Cardiac muscle cell (in vitro differentiated cells and primary cell): ENCODE measurements around the gene SLAIN2. TPM values are rescaled to one million over a fixed set of nuclear protein-coding genes. Genes with fewer than 3 reads are reported as not detected.

Experiments used
- DNase-seq, 2 donors: peaks; one replicate each; pipeline versions ENCODE4 v3.0.0 to v3.0.0-alpha.2; 2010 to 2017; ENCODE audit warnings: low read depth in 1 of 2, low spot score in 1 of 2
- H3K27ac ChIP-seq: fragments of 200-600 bp; sonication (generic); 2 replicates; pipeline ENCODE4 v1.5.1; 2016
- H3K27me3 ChIP-seq: fragments of 200-600 bp; sonication (generic); 2 replicates; pipeline ENCODE4 v1.6.0; 2016; ENCODE audit warnings: control low read depth
- H3K36me3 ChIP-seq: fragments of 200-600 bp; sonication (generic); 2 replicates; pipeline ENCODE4 v1.5.1; 2016; ENCODE audit warnings: control low read depth
- H3K4me1 ChIP-seq: fragments of 200-600 bp; sonication (generic); 2 replicates; pipeline ENCODE4 v1.8.1; 2017; ENCODE audit warnings: low read depth, mild to moderate bottlenecking, mixed run types
- H3K4me3 ChIP-seq: fragments of 200-600 bp; sonication (generic); 2 replicates; pipeline ENCODE4 v1.5.1; 2016; ENCODE audit warnings: mild to moderate bottlenecking
- H3K9me3 ChIP-seq: fragments of 200-600 bp; sonication (generic); 2 replicates; pipeline ENCODE4 v1.5.1; 2017; ENCODE audit warnings: low read depth, mild to moderate bottlenecking, control low read depth
- CTCF ChIP-seq: IDR thresholded peaks from 2 replicates; pipeline ENCODE4 v1.5.1; 2012; ENCODE audit warnings: low read depth, mild to moderate bottlenecking, low read length
- polyA plus RNA-seq: library from polyadenylated mRNA; unstranded; fragments of >200 nt; fragmentation: Nextera tagmentation; extraction: Ambion mirVana; gene quantifications from 2 replicates; pipeline ENCODE4 v1.2.1, GENCODE V29; 2016
- total RNA-seq: library from RNA; depleted of rRNA; stranded (reverse); fragments of >200 nt; gene quantifications from 2 replicates; pipeline ENCODE4 v1.2.3, GENCODE V29; 2016

Gene SLAIN2
- total and polyA plus RNA-seq, 2 experiments from 2014 or later = 23.8 to 92.5 TPM

- Histone ChIP-seq H3K36me3 (no peaks in the 10 kb centered on the region), H3K4me1 (no peaks in the 10 kb centered on the region), H3K27me3 (no peaks in the 10 kb centered on the region), H3K9me3 (no peaks in the 10 kb centered on the region), H3K4me3 (no peak overlapping the region), H3K27ac (no peak overlapping the region)
- no peak for TF ChIP-seq CTCF
- no peak for DNase-seq
These were observed 27.9 kb downstream of the SLAIN2 start for GRCh38 chr4:48369248-48369647.

- no peak for TF ChIP-seq CTCF
- DNase-seq = no peak
- Histone ChIP-seq H3K27ac (no peak overlapping the region), H3K4me3 (no peak overlapping the region), H3K27me3 (no peaks in the 10 kb centered on the region), H3K36me3 (no peaks in the 10 kb centered on the region), H3K9me3 (no peaks in the 10 kb centered on the region), H3K4me1 (no peaks in the 10 kb centered on the region)
These were observed 28.4 kb downstream of the SLAIN2 start for GRCh38 chr4:48369771-48370170.

GRCh38 chr4:48370260-48371134 is 29.2 kb downstream of the SLAIN2 start:
- peak overlapping the region; percentile 15 for H3K27ac ChIP-seq

GRCh38 chr4:48372272-48372671 is 30.9 kb downstream of the SLAIN2 start:
- H3K27ac ChIP-seq = no peak overlapping the region
- no peak overlapping the region for H3K4me3 ChIP-seq
- TF ChIP-seq CTCF = no peak
- no peaks in the 10 kb centered on the region for H3K36me3 ChIP-seq
- no peaks in the 10 kb centered on the region for H3K27me3 ChIP-seq
- no peaks in the 10 kb centered on the region for H3K4me1 ChIP-seq
- no peak for DNase-seq
- no peaks in the 10 kb centered on the region for H3K9me3 ChIP-seq

More at GRCh38 chr4:48370260-48371134, 29.2 kb downstream of the SLAIN2 start:
- no peak for TF ChIP-seq CTCF
- Histone ChIP-seq H3K9me3 (no peaks in the 10 kb centered on the region), H3K4me3 (no peak overlapping the region), H3K36me3 (no peaks in the 10 kb centered on the region), H3K27me3 (no peaks in the 10 kb centered on the region), H3K4me1 (no peaks in the 10 kb centered on the region)
- DNase-seq = no peak

GRCh38 chr4:48375651-48376304 is 34.4 kb downstream of the SLAIN2 start:
- H3K27ac ChIP-seq = peak overlapping the region; percentile 45
- peaks cover 12% of the 10 kb centered on the region for H3K4me1 ChIP-seq
- H3K27me3 ChIP-seq = no peaks in the 10 kb centered on the region
- H3K4me3 ChIP-seq = no peak overlapping the region
- no peaks in the 10 kb centered on the region for H3K9me3 ChIP-seq
- peaks cover 8% of the 10 kb centered on the region for H3K36me3 ChIP-seq
- DNase-seq = peak in 1 of 2 donors; percentile 80
- TF ChIP-seq CTCF = no peak
